ENCODE results near the gene PM20D1. TPM values are rescaled to one million over a fixed set of nuclear protein-coding genes. Genes with fewer than 3 reads are reported as not detected.

Gene PM20D1
- total and polyA plus RNA-seq, 10 of the 15 experiments (the other 5 are each of a cell fraction or from before 2014, with no cell fraction given): not detected

DNA sequence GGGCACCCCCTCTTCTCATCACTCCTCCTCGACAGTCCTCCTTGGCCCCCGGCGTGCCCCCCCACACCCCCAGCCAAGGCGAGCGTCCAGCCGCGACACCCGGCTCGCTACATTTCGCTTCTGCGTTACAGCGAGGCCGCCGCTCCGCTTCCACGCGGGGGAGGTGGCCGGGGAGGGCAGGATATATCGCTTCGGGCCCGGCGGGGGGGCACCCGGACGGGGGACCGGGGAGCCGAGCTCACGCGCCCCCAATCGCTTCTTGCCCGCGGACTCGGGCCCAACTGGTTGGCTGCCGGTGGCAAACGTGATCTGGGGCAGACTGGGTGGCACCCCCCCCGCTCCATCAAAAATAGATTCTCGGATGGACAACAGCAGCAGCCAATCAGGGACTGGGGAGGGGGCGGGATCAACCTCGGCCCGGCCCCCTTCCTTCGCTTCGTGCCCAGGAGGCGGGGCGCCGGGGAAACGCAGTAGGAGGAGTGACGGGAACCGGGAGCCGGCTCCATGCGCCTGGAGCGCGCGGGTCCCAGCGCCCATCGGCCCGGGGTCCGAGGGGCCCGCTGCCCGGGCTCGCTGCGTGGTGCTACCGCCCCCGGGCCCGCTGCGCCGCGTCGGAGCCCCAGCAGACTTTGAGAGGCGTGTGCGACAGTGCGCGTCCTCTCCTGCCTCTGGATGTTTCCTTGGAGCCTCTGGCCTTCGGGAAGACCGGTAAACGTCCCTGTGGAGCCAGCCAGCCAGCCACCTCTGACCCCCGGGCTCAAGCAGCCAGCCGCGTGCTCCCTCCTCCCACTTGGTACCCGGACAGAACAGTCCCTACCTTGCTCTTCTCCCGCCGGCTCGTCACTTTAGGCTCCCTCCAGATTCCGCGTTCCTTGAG lies 36.8 kb downstream of the PM20D1 start, which contains the start of gene SLC41A1 (continued):
- TF ChIP-seq ZNF687 (IDR thresholded peaks at IDR 0.05): no peak
- no peak for TF ChIP-seq POLR2AphosphoS5 (IDR thresholded peaks at IDR 0.05; ENCODE audit: low read length)
- no peak for TF ChIP-seq CBX3 (IDR thresholded peaks at IDR 0.05; ENCODE audit: borderline replicate concordance, low read depth)
- peak; percentile 23; the same call in 1 of the 2 replicates for TF ChIP-seq HCFC1 (IDR thresholded peaks at IDR 0.05; ENCODE audit: low read length)
- TF ChIP-seq CREB1 (IDR thresholded peaks at IDR 0.05; ENCODE audit: low read depth): no peak
- TF ChIP-seq, protein P1, sequence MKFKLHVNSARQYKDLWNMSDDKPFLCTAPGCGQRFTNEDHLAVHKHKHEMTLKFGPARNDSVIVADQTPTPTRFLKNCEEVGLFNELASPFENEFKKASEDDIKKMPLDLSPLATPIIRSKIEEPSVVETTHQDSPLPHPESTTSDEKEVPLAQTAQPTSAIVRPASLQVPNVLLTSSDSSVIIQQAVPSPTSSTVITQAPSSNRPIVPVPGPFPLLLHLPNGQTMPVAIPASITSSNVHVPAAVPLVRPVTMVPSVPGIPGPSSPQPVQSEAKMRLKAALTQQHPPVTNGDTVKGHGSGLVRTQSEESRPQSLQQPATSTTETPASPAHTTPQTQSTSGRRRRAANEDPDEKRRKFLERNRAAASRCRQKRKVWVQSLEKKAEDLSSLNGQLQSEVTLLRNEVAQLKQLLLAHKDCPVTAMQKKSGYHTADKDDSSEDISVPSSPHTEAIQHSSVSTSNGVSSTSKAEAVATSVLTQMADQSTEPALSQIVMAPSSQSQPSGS (IDR thresholded peaks at IDR 0.05; ENCODE audit: low read length): no peak
- TF ChIP-seq BACH1 (IDR thresholded peaks at IDR 0.05; ENCODE audit: borderline replicate concordance): no peak
- no peak for TF ChIP-seq PML (IDR thresholded peaks at IDR 0.05; ENCODE audit: low read length)
- TF ChIP-seq EZH2 (IDR thresholded peaks at IDR 0.05; ENCODE audit: borderline replicate concordance, control insufficient read depth, low read depth, low read length): no peak
- TF ChIP-seq BCLAF1 (IDR thresholded peaks at IDR 0.05): no peak
- no peak for TF ChIP-seq ZNF384 (IDR thresholded peaks at IDR 0.05; ENCODE audit: borderline replicate concordance, low read depth, low read length)
- no peak for TF ChIP-seq STAT1 (conservative IDR thresholded peaks at IDR 0.05)
- TF ChIP-seq, protein P2, sequence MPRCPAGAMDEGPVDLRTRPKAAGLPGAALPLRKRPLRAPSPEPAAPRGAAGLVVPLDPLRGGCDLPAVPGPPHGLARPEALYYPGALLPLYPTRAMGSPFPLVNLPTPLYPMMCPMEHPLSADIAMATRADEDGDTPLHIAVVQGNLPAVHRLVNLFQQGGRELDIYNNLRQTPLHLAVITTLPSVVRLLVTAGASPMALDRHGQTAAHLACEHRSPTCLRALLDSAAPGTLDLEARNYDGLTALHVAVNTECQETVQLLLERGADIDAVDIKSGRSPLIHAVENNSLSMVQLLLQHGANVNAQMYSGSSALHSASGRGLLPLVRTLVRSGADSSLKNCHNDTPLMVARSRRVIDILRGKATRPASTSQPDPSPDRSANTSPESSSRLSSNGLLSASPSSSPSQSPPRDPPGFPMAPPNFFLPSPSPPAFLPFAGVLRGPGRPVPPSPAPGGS (IDR thresholded peaks at IDR 0.05; ENCODE audit: borderline replicate concordance, insufficient read depth, low read depth, low read length, poor library complexity, severe bottlenecking): no peak
- TF ChIP-seq CBFB (IDR thresholded peaks at IDR 0.05; ENCODE audit: low read depth): no peak
- no peak for TF ChIP-seq SUPT20H (IDR thresholded peaks at IDR 0.05; ENCODE audit: borderline replicate concordance, control insufficient read depth, low read depth, low read length)
- TF ChIP-seq SPI1 (IDR thresholded peaks at IDR 0.05; ENCODE audit: borderline replicate concordance, insufficient read depth, low read depth, low read length): no peak
- peak; percentile 67 for TF ChIP-seq GATAD2B (conservative IDR thresholded peaks at IDR 0.05; ENCODE audit: low read depth)
